ENCODE results near the gene MPPED1.

The MPPED1 gene

DNA sequence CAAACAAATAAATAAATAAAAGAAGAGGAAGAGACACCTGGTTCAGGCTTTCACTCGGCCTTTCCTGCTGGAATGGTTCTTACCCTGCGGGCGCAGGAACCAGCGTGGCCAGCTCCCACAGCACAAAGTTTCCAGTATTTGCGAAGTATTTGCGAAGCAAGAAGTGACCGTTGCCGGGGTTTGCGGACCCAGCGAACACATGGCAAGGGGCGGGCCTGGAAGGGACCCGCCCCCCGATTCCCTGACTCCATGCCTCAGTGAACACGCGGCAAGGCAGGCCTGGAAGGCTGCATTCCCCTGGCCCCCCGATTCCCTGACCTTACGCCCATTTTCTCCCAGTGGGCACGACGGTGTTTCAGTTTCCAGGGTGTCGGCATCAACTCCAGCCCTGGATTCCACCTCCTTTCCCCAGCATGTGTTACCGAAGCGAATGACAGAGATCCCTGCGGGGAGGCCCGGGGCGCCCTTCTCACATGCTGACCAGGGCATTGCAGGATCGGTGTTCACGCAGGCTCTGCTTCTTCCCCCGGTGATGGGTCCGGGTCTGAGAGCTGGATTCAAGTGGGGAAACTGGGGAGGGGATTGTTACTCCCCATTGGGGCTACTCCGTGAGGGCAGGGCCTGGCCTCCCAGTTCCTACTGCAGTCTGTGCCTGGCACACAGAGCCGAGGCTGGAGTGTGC lies 102.8 kb downstream of the MPPED1 start:
- TF ChIP-seq ZFX (IDR thresholded peaks at IDR 0.05; ENCODE audit: borderline replicate concordance): no peak
- TF ChIP-seq, protein P1, sequence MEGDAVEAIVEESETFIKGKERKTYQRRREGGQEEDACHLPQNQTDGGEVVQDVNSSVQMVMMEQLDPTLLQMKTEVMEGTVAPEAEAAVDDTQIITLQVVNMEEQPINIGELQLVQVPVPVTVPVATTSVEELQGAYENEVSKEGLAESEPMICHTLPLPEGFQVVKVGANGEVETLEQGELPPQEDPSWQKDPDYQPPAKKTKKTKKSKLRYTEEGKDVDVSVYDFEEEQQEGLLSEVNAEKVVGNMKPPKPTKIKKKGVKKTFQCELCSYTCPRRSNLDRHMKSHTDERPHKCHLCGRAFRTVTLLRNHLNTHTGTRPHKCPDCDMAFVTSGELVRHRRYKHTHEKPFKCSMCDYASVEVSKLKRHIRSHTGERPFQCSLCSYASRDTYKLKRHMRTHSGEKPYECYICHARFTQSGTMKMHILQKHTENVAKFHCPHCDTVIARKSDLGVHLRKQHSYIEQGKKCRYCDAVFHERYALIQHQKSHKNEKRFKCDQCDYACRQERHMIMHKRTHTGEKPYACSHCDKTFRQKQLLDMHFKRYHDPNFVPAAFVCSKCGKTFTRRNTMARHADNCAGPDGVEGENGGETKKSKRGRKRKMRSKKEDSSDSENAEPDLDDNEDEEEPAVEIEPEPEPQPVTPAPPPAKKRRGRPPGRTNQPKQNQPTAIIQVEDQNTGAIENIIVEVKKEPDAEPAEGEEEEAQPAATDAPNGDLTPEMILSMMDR (IDR thresholded peaks at IDR 0.05): no peak
- H3K27ac ChIP-seq: no peak overlapping the region

DNA sequence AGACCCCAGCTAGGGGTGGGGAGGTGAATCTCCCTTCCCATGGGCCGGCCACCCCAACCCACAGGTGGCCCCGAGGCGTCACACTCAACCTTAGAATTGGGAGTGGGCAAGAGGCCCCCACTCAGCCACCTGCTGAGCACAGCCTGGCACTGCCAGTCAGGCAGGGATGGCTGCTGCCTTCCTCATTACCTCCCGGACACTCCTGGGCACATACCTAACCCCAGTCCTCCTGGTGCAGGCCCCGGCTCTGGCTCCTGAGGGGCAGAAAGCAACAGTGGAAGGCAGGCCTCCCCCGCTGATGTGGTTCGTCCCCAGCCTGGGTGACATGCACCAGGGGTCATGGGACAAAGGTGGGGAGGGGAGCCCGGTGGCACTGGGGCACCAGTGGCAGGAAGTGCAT lies 103.6 kb downstream of the MPPED1 start:
- TF ChIP-seq, protein P1 (IDR thresholded peaks at IDR 0.05): no peak
- no peak for TF ChIP-seq ZFX (IDR thresholded peaks at IDR 0.05; ENCODE audit: borderline replicate concordance)
- no peak overlapping the region for H3K27ac ChIP-seq

DNA sequence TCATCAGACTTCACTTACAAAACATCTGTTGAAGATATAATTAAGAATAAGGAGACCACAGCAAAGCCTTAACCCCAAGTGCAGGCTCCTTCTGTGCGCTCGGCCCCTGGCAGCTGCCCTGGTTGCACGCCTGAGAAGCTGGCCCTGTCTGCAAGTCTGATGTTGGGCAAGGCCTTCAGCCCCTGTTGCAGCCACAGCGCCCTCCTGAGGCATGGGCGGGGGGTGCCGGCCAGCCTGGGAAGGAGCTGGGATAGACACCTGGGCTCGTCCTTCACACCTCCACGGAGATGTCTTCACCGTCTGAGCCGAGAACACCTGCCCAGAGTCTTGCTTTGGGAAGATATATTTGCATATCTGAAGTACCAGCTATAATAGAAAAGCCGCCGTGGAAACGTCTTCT lies 104.1 kb downstream of the MPPED1 start:
- TF ChIP-seq, protein P1 (IDR thresholded peaks at IDR 0.05): no peak
- TF ChIP-seq ZFX (IDR thresholded peaks at IDR 0.05; ENCODE audit: borderline replicate concordance): no peak
- H3K27ac ChIP-seq: no peak overlapping the region

- no peak for TF ChIP-seq ZFX (IDR thresholded peaks at IDR 0.05; ENCODE audit: borderline replicate concordance)
- TF ChIP-seq, protein P1 (IDR thresholded peaks at IDR 0.05): no peak
- H3K27ac ChIP-seq: no peak overlapping the region
Observed at GRCh38 chr22:43516386-43516785, 104.6 kb downstream of the MPPED1 start.

GRCh38 chr22:43516996-43517635 lies 105.3 kb downstream of the MPPED1 start:
- TF ChIP-seq, protein P1 (IDR thresholded peaks at IDR 0.05): no peak
- no peak for TF ChIP-seq ZFX (IDR thresholded peaks at IDR 0.05; ENCODE audit: borderline replicate concordance)
- no peak overlapping the region for H3K27ac ChIP-seq

- TF ChIP-seq, protein P1 (IDR thresholded peaks at IDR 0.05): no peak
- TF ChIP-seq ZFX (IDR thresholded peaks at IDR 0.05; ENCODE audit: borderline replicate concordance): no peak
- H3K27ac ChIP-seq: no peak overlapping the region
Observed at GRCh38 chr22:43520632-43521039, 108.8 kb downstream of the MPPED1 start.

DNA sequence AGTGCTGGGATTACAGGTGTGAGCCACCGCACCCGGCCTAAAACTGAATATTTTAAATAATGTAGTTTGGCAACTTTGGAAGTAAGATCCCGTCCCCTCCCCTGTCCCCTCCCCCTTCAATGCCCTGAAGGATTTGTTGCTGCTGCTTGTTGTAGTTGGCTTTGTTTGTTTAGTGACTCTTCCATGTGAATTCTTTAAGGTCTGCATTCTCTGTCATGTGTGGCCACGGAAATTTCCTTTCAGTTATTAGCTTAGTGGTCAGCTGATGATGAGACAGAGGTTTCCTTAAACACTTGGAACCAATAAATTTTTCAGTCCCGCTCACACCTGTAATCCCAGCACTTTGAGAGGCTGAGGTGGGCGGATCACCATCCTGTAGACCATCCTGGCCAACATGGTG lies 109.9 kb downstream of the MPPED1 start:
- no peak overlapping the region for H3K27ac ChIP-seq
- no peak for TF ChIP-seq ZFX (IDR thresholded peaks at IDR 0.05; ENCODE audit: borderline replicate concordance)
- TF ChIP-seq, protein P1 (IDR thresholded peaks at IDR 0.05): no peak
